HepG2 (cell line): ENCODE measurements around the gene GRIP1. TPM values are rescaled to one million over a fixed set of nuclear protein-coding genes. Genes with fewer than 3 reads are reported as not detected.

Source experiments
- ELF4 ChIP-seq: sonication (generic); formaldehyde crosslinking; IDR thresholded peaks from 2 replicates; pipeline ENCODE4 v1.5.0; 2020; ENCODE audit warnings: missing genetic modification reagents, mild to moderate bottlenecking, moderate library complexity, borderline replicate concordance
- GABPA ChIP-seq, 2 experiments: IDR thresholded peaks; 2 replicates each; pipeline ENCODE4 v1.6.1; 2011 to 2016; ENCODE audit warnings: low read depth in 2 of 2, low read length in 1 of 2, missing biosample characterization in 1 of 2, missing genetic modification characterization in 1 of 2
- HIVEP1 ChIP-seq: sonication (generic); formaldehyde crosslinking; IDR thresholded peaks from 2 replicates; pipeline ENCODE4 v1.4.0; 2020; ENCODE audit warnings: mild to moderate bottlenecking, missing genetic modification reagents
- HMG20B ChIP-seq: conservative IDR thresholded peaks from 2 replicates; pipeline ENCODE4 v1.6.1; 2016; ENCODE audit warnings: missing genetic modification reagents, missing compliant biosample characterization
- HOXA5 ChIP-seq: sonication (generic); formaldehyde crosslinking; IDR thresholded peaks from 2 replicates; pipeline ENCODE4 v1.4.0; 2020; ENCODE audit warnings: missing genetic modification reagents
- IKZF4 ChIP-seq: sonication (generic); formaldehyde crosslinking; IDR thresholded peaks from 2 replicates; pipeline ENCODE4 v1.5.1; 2020; ENCODE audit warnings: borderline replicate concordance, mild to moderate bottlenecking, low read depth, missing genetic modification reagents; ENCODE audit errors: not compliant biosample characterization
- IRF2 ChIP-seq: IDR thresholded peaks from 2 replicates; pipeline ENCODE4 v1.6.1; 2018; ENCODE audit warnings: missing genetic modification reagents, missing compliant biosample characterization
- KDM2A ChIP-seq: sonication (generic); formaldehyde crosslinking; IDR thresholded peaks from 2 replicates; pipeline ENCODE4 v1.4.0; 2020; ENCODE audit warnings: low read depth, missing genetic modification reagents, borderline replicate concordance
- MEIS2 ChIP-seq: sonication (generic); formaldehyde crosslinking; IDR thresholded peaks from 2 replicates; pipeline ENCODE4 v1.9.0; 2021; ENCODE audit warnings: mild to moderate bottlenecking, missing genetic modification reagents
- NCOA2 ChIP-seq: sonication (generic); formaldehyde crosslinking; IDR thresholded peaks from 2 replicates; pipeline ENCODE4 v1.8.0; 2022; ENCODE audit warnings: inconsistent platforms
- NFE2L2 ChIP-seq: fragments of 150-350 bp; IDR thresholded peaks from 2 replicates; pipeline ENCODE4 v1.6.1; 2014; ENCODE audit warnings: low read length
- PBX3 ChIP-seq: sonication (generic); formaldehyde crosslinking; IDR thresholded peaks from 2 replicates; pipeline ENCODE4 v1.8.1; 2023; ENCODE audit warnings: missing genetic modification reagents, inconsistent platforms, borderline replicate concordance
- PCBP2 ChIP-seq: fragments of 200-400 bp; formaldehyde crosslinking; optimal IDR thresholded peaks from 2 replicates; pipeline ENCODE3; 2018; ENCODE audit warnings: low read length, low read depth; ENCODE audit not compliant: poor library complexity, severe bottlenecking
- PLSCR1 ChIP-seq: sonication (generic); formaldehyde crosslinking; IDR thresholded peaks from 2 replicates; pipeline ENCODE4 v1.5.0; 2020; ENCODE audit warnings: missing genetic modification reagents, mild to moderate bottlenecking, borderline replicate concordance
- RARG ChIP-seq: sonication (generic); formaldehyde crosslinking; IDR thresholded peaks from 2 replicates; pipeline ENCODE4 v1.4.0; 2020; ENCODE audit warnings: low read depth, mild to moderate bottlenecking, missing genetic modification reagents
- SIN3B ChIP-seq: fragments of 150-350 bp; IDR thresholded peaks from 2 replicates; pipeline ENCODE4 v1.6.1; 2014; ENCODE audit warnings: low read length
- SPEN ChIP-seq: sonication (generic); formaldehyde crosslinking; IDR thresholded peaks from 2 replicates; pipeline ENCODE4 v1.5.1; 2020; ENCODE audit warnings: low read depth, mild to moderate bottlenecking, missing genetic modification reagents
- ZBTB7A ChIP-seq: sonication (generic); formaldehyde crosslinking; IDR thresholded peaks from 2 replicates; pipeline ENCODE4 v1.8.0; 2022; ENCODE audit warnings: mild to moderate bottlenecking, missing genetic modification reagents
- ZC3H4 ChIP-seq: sonication (generic); formaldehyde crosslinking; IDR thresholded peaks from 2 replicates; pipeline ENCODE4 v1.4.0; 2020; ENCODE audit warnings: missing genetic modification reagents, borderline replicate concordance
- ZFP36 ChIP-seq: fragments of 150-350 bp; IDR thresholded peaks from 2 replicates; pipeline ENCODE4 v1.6.1; 2018; ENCODE audit warnings: borderline replicate concordance, low read length, low read depth; ENCODE audit not compliant: partially characterized antibody
- ZFX ChIP-seq: sonication (generic); formaldehyde crosslinking; IDR thresholded peaks from 2 replicates; pipeline ENCODE4 v1.4.0; 2020; ENCODE audit warnings: mild to moderate bottlenecking, low read depth, missing genetic modification reagents, moderate library complexity
- ZNF335 ChIP-seq: sonication (generic); formaldehyde crosslinking; IDR thresholded peaks from 2 replicates; pipeline ENCODE4 v1.4.0; 2020; ENCODE audit warnings: missing genetic modification reagents
- ZNF660 ChIP-seq: sonication (generic); formaldehyde crosslinking; IDR thresholded peaks from 2 replicates; pipeline ENCODE4 v1.5.1; 2020; ENCODE audit warnings: mild to moderate bottlenecking, low read depth, missing genetic modification reagents, borderline replicate concordance
- ZNF7 ChIP-seq: IDR thresholded peaks from 2 replicates; pipeline ENCODE4 v1.6.1; 2016; ENCODE audit warnings: missing biosample characterization, missing genetic modification reagents
- ZNF841 ChIP-seq: sonication (generic); formaldehyde crosslinking; IDR thresholded peaks from 2 replicates; pipeline ENCODE4 v1.8.1; 2023; ENCODE audit warnings: missing genetic modification reagents, borderline replicate concordance
- ZXDC ChIP-seq: sonication (generic); formaldehyde crosslinking; IDR thresholded peaks from 2 replicates; pipeline ENCODE4 v1.5.0; 2020; ENCODE audit warnings: mild to moderate bottlenecking, missing genetic modification reagents
- polyA plus RNA-seq, 8 experiments: library from polyadenylated mRNA; depleted of rRNA in 3 of 8; stranded (reverse) in 7 of 8; unstranded in 1 of 8; fragments of >200 nt; fragmentation: Illumina TruSeq in 4 of 8; extraction: Trizol in 4 of 8; gene quantifications; 2 replicates each; pipeline versions ENCODE4 v1.2.1 to v1.2.3, GENCODE V29; 2011 to 2016; ENCODE audit warnings: low read depth in 4 of 8, missing spikeins in 1 of 8, mixed read lengths in 1 of 8; ENCODE audit not compliant: insufficient read depth in 1 of 8
- total RNA-seq, 5 experiments: library from RNA; depleted of rRNA; stranded (reverse); fragments of >200 nt; fragmentation: Illumina TruSeq; extraction: Trizol; gene quantifications; 2 replicates each; pipeline ENCODE4 v1.2.3, GENCODE V29; 2016; ENCODE audit warnings: low read depth in 1 of 5

Gene GRIP1
- total and polyA plus RNA-seq, 2 of the 13 experiments (the other 11 are each of a cell fraction or from before 2014, with no cell fraction given) = not detected

- no peak for TF ChIP-seq ZNF841 (CRISPR knock-in tag)
- TF ChIP-seq NCOA2 (CRISPR knock-in tag) = peak; percentile 40; the same call in 1 of the 2 replicates
- TF ChIP-seq NFE2L2 = no peak
- TF ChIP-seq ZFP36 = no peak
- TF ChIP-seq MEIS2 (CRISPR knock-in tag) = peak; percentile 43; the same call in 1 of the 2 replicates
- no peak for TF ChIP-seq RARG (CRISPR knock-in tag)
- TF ChIP-seq PLSCR1 = no peak
- peak; percentile 82; the same call in 1 of the 2 replicates for TF ChIP-seq KDM2A (CRISPR knock-in tag)
- peak; percentile 80 for TF ChIP-seq HIVEP1 (CRISPR knock-in tag)
- TF ChIP-seq IKZF4 = no peak
- TF ChIP-seq ZNF335 (CRISPR knock-in tag) = no peak
- TF ChIP-seq PBX3 (CRISPR knock-in tag) = no peak
- no peak for TF ChIP-seq HMG20B (CRISPR knock-in tag)
- TF ChIP-seq GABPA (IDR thresholded peaks at IDR 0.05; ENCODE audit: low read depth, low read length) = 0 out of 2 replicates have a peak, but pooled peaks have one; percentile 9
- peak; percentile 81 for TF ChIP-seq GABPA (CRISPR knock-in tag; IDR thresholded peaks at IDR 0.05; ENCODE audit: low read depth)
- TF ChIP-seq PCBP2 = no peak
- no peak for TF ChIP-seq SIN3B
- TF ChIP-seq ZC3H4 (CRISPR knock-in tag) = no peak
- peak; percentile 75 for TF ChIP-seq ZFX
- peak; percentile 78 for TF ChIP-seq ELF4 (CRISPR knock-in tag)
- no peak for TF ChIP-seq ZXDC (CRISPR knock-in tag)
- TF ChIP-seq ZNF7 = no peak
- no peak; the same call in 1 of the 2 replicates for TF ChIP-seq IRF2
- peak; percentile 87; the same call in 1 of the 2 replicates for TF ChIP-seq HOXA5 (CRISPR knock-in tag)
- TF ChIP-seq ZNF660 = no peak
- no peak for TF ChIP-seq SPEN (CRISPR knock-in tag)
- TF ChIP-seq ZBTB7A (CRISPR knock-in tag) = peak; percentile 26; the same call in 1 of the 2 replicates
These were observed 376.7 kb downstream of the GRIP1 start, which contains the start of gene HELB (continued) for GRCh38 chr12:66301944-66302826.
